A549 treated with DMSO at 1 μM for 4 hours (cell line): ENCODE data around the gene RABEP2. TPM values are rescaled to one million over a fixed set of nuclear protein-coding genes. Genes with fewer than 3 reads are reported as not detected.

ENCODE experiments used
- total RNA-seq: library from RNA; stranded (reverse); fragments of 200-300 nt; extraction: Qiagen RNA extraction; gene quantifications from 5 replicates; pipeline ENCODE4 v1.2.3, GENCODE V29; 2022; ENCODE audit warnings: low read depth

RABEP2 gene, protein sequence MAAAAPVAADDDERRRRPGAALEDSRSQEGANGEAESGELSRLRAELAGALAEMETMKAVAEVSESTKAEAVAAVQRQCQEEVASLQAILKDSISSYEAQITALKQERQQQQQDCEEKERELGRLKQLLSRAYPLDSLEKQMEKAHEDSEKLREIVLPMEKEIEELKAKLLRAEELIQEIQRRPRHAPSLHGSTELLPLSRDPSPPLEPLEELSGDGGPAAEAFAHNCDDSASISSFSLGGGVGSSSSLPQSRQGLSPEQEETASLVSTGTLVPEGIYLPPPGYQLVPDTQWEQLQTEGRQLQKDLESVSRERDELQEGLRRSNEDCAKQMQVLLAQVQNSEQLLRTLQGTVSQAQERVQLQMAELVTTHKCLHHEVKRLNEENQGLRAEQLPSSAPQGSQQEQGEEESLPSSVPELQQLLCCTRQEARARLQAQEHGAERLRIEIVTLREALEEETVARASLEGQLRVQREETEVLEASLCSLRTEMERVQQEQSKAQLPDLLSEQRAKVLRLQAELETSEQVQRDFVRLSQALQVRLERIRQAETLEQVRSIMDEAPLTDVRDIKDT
- total RNA-seq, result 9.1 to 11.9 TPM (median 10.7 TPM) in 5 replicates

DNA sequence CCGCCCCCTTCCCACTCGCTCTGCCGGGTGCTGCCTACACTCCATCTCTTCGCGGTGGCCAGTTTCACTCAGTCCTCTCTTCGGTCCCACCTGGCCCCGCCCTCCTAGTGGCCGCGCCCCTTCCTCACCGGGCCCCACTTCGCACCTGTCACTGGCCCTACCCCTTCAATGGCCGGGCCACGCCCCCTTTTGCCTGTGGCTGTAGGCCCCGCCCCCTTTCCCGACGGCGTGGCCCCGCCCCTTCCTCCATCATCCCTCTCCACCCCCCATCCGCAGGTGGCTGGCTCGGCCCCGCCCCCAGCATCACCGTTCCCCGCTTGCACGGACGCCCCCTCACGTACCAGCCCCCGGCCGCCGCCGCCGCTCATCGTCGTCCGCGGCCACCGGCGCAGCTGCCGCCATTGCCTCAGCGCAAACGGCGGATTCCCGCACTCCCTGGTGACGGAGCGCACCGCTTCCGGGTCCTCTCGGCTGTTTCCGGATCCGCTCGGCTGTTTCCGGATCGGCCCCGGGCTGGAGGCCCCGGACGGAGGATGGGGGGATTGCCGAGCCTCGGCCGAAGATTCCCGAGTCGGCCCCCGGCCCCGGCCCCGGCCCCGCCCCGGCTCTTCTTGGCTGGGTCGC is at the start of gene RABEP2:
TSS of gene RABEP2 (minus strand) at position 477 of the 624 bp plus-strand sequence. CDS start at position 402, 75 bp downstream.

DNA sequence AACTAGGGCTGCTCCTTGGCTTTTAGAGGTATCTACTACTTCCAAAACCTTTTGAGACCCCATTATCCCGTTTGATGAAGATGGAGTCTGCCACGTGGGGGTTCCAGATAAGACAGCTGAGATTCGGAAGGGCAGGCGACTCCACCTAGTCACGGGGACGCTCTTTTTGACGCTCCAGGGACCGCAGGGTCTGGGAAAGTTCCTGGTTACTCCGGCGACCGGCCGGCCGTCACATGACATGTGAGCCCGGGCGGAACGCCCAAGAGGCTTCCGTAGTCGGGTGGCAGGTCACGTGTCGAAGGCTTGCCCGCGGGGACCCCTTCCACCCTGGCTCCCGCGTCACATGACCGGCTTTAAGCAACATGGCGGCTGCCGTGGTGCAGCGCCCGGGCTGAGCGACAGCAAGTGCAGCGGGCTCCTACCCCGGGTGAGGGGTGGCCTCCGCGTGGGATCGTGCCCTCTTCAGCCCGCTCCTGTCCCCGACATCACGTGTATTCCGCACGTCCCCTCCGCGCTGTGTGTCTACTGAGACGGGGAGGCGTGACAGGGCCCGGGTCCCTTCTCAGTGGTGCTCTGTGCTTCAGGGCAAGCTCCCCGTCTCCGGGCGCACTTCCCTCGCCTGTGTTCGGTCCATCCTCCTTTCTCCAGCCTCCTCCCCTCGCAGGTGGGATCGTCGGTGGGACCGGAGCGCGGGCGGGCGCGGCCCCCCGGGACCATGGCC is 49.6 kb upstream of the RABEP2 start, which contains the start of gene SPNS1:
TSS of gene SPNS1 (plus strand) at position 342 of the 721 bp plus-strand sequence. CDS start at position 716, 374 bp downstream.

DNA sequence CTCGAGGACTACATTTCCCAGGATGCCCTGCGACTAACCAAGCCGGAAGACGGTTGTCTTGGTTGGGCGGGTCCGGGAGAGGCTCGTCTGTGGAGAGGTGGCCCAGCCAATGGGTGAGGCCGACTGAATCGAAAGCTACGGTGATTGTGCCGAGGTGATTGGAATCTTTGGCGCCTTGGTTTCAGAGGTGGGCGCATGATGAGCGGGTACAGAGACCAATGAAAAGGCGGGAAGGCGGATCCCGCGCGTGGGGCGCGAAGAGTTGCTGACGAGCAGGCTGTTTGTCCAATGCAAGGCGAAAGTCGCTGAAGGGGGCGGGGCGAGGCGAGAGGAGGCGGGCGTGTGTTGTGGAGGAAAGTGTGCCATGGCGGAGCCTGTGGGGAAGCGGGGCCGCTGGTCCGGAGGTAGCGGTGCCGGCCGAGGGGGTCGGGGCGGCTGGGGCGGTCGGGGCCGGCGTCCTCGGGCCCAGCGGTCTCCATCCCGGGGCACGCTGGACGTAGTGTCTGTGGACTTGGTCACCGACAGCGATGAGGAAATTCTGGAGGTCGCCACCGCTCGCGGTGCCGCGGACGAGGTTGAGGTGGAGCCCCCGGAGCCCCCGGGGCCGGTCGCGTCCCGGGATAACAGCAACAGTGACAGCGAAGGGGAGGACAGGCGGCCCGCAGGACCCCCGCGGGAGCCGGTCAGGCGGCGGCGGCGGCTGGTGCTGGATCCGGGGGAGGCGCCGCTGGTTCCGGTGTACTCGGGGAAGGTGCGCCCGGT is 25.8 kb upstream of the RABEP2 start, which contains the start of gene NFATC2IP:
TSS of gene NFATC2IP (plus strand) at position 290 of the 762 bp plus-strand sequence. CDS start at position 365, 75 bp downstream.

DNA sequence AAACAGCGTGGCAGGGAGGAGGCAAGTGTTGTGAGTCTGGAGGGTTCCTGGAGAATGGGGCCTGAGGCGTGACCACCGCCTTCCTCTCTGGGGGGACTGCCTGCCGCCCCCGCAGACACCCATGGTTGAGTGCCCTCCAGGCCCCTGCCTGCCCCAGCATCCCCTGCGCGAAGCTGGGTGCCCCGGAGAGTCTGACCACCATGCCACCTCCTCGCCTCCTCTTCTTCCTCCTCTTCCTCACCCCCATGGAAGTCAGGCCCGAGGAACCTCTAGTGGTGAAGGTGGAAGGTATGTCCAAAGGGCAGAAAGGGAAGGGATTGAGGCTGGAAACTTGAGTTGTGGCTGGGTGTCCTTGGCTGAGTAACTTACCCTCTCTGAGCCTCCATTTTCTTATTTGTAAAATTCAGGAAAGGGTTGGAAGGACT is 6.8 kb upstream of the RABEP2 start, which contains the start of gene CD19:
TSS of gene CD19 (plus strand) at position 171 of the 425 bp plus-strand sequence. CDS start at position 201, 30 bp downstream.

DNA sequence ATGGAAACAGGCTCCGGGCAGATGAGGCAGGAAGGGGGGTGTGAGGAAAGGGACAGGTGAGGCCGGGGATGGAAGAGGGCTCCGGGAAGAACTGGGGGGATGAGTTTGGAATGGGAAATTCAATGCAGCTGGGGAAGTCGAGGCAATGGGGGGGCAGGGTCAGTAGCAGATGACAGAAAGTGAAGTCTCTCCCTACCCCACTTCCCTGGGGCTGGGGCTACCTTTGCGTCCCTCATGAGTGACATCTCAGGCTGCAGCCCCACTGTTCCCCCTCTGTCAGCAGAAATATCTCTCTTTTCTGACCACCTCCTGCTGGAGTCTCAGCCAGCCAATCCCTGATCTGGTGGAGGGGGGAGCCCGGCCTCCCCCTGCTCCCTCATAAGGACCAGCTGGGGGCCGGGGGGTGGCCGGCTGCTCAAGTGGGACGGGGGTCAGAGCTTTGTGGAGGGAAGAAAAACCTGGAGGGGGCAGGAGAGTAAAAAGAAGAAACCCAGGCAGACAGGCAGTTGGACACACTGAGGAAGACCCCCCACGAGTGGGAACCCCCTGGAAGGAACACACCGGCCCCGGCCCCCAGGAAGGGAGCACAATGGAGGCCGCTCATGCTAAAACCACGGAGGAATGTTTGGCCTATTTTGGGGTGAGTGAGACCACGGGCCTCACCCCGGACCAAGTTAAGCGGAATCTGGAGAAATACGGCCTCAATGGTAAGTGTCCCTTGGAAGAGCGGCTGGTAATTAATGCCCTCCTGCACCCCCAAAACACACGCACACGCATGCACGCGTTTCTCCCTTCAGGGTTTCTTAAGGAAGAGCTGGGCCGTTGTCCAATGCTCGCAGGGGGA is 46.7 kb downstream of the RABEP2 start, which contains the start of gene ATP2A1:
TSS of gene ATP2A1 (plus strand) at position 406 of the 844 bp plus-strand sequence. CDS start at position 590, 184 bp downstream.

Other genes with a start within 250 kb of the RABEP2 start
- 182 to 381 TPM (median 343 TPM) in 5 replicates for gene EIF3C, start 213.8 kb downstream of the RABEP2 start, total RNA-seq
- gene NPIPB9, start 173.5 kb downstream of the RABEP2 start, total RNA-seq, result 0.69 to 2.3 TPM (median 1.8 TPM) in 5 replicates
- 95.3 to 153 TPM (median 135 TPM) in 5 replicates for gene ATXN2L, start 102.2 kb downstream of the RABEP2 start, total RNA-seq
- 230 to 318 TPM (median 288 TPM) in 5 replicates for gene TUFM, start 78.9 kb downstream of the RABEP2 start, total RNA-seq
- 22.4 to 32.6 TPM (median 31.1 TPM) in 5 replicates for gene SH2B1, start 61.4 kb downstream of the RABEP2 start, total RNA-seq
- gene ATP2A1, start 46.8 kb downstream of the RABEP2 start, total RNA-seq, result 1.4 to 3.6 TPM (median 2.4 TPM) in 5 replicates
- not detected in 5 replicates for gene CD19, start 6.7 kb upstream of the RABEP2 start, total RNA-seq
- gene NFATC2IP, start 25.7 kb upstream of the RABEP2 start, total RNA-seq, result 20.5 to 34.2 TPM (median 29.9 TPM) in 5 replicates
- 56.8 to 81.3 TPM (median 69.7 TPM) in 5 replicates for gene SPNS1, start 49.5 kb upstream of the RABEP2 start, total RNA-seq
- 3.1 to 6.1 TPM (median 4.3 TPM) in 5 replicates for gene LAT, start 59.8 kb upstream of the RABEP2 start, total RNA-seq